ENCODE results near the gene HTR3A.
"Not testable (repeated sequence)": the region's sequence is repeated elsewhere in the genome, so short reads cannot be mapped to it uniquely, and the experiment has no call there.

The HTR3A gene

DNA sequence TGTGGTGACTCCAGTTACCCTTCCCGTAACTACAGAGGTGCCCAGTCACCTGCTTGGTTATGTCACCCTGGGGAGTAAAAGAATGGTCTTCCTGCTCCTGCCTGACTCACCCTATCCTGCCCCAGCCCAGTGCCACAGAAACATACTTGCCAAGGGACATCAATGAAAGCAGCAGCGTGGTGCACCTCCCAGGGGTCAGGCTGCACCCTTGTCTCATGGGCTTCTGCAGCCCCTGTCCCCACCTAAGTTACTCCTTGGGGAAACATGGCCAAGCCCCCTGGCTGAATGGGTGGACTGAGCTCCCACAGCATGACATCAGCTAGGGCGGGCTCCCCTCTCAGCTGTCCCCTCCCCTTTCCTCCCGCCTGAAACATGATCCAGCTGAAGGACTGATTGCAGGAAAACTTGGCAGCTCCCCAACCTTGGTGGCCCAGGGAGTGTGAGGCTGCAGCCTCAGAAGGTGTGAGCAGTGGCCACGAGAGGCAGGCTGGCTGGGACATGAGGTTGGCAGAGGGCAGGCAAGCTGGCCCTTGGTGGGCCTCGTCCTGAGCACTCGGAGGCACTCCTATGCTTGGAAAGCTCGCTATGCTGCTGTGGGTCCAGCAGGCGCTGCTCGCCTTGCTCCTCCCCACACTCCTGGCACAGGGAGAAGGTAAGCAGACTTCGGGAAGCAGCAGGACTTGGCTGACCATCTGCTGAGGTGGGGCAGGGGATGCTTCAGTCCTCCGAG, at the start of gene HTR3A:
TSS of gene HTR3A (plus strand) at position 368 of the 730 bp plus-strand sequence. CDS start at position 586, 218 bp downstream.
- DNase-seq = no peak

DNA sequence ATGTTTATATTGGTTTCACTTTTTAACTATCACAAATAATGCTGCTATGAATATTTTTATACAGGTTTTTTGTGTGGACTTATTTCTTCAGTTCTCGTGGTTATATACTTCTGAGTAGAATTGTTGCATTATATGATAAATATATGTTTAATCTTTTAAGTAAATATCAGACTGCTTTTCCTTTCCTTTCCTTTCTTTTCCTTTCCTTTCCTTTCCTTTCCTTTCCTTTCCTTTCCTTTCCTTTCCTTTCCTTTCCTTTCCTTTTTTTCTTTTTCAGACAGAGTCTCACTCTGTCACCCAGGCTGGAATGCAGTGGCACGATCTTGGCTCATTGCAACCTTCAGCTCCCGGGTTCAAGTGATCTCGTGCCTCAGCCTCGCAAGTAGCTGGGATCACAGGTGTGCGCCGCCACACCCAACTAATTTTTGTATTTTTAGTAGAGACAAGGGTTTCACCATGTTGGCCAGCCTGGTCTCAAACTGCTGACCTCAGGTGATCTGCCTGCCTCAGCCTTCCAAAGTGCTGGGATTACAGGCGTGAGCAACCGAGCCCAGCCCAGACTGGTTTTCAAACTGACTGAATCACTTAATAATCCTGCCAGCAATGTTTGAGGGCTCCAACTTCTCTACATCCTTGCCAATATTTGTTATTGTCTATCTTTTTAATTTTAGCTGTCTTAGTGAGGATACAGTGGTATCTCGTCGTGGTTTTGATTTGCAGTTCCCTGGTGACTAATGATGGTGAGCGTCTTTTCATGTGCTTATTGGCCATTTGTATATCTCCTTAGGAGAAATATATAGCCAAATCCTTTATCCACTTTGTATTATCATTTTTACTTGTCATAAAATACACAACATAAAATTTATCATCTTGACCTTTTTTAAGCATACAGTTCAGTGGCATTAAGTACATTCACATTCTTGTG, 48.4 kb upstream of the HTR3A start:
- no peak for DNase-seq

DNA sequence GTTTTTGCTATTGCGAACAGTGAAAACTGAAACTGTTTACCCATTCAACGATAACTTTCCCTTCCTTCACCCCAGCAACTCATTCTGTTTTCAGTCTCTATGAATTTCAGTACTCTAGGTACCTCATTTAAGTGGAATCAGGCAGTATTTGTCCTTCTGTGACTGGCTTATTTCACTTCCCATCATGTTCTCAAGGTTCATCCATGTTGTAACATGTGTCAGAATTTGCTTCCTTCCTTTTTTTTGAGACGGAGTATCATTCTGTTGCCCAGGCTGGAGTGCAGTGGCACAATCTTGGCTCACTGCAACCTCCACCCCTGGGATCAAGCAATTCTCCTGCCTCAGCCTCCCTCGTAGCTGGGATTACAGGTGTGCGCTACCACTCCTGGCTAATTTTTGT, 46.6 kb upstream of the HTR3A start:
- DNase-seq = no peak

DNA sequence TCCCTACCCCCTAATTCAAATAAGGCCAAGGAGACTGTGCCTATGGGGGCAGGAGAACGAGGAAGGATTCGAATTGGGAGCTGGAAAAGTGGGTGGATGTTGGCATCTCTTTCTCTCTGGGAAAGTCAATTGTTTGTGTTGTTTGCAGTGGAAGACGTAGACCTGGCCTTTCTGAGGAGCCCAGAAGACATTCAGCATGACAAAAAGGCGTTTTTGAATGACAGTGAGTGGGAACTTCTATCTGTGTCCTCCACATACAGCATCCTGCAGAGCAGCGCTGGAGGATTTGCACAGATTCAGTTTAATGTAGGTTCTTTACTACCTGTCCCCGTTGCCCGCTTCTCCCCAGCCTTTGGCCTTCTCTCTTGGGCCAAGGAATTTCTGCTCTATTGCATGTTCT, 42.1 kb upstream of the HTR3A start:
- no peak for DNase-seq

DNA sequence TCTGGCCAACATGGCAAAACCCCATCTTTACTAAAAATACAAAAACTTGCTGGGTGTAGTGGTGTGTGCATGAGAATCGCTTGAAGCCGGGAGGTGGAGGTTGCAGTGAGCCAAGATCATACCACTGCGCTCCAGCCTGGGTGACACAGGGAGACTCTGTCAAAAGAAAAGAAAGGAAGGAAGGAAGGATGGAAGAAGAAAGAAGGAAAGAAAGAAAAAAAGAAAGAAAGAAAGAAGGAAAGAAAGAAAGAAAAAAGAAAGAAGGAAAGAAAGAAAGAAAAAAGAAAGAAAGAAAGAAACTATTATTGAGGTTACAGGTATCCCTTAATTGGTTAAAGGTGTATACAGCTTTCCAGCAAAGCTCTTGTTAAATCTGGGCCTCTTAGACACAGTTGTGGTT, 40.7 kb upstream of the HTR3A start:
- DNase-seq = not testable (repeated sequence)

DNA sequence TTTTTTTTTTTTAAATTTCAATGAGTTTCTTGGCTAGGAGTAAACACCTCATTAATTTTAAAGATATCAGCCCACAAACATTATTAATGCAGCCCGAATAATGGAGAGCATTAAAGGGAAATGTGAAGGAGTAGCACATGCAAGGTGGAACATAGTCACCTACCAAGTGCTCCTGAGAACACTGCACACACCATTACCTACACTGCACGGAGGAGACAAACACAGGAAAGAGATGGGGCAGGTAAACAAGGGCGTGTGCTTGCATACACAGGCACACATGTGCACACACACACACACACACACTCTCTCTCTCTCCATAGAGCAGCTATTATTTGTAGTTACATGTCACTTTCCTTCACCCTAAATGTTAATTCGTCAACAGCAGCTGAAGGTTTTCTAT, 40.1 kb upstream of the HTR3A start:
- DNase-seq = no peak

DNA sequence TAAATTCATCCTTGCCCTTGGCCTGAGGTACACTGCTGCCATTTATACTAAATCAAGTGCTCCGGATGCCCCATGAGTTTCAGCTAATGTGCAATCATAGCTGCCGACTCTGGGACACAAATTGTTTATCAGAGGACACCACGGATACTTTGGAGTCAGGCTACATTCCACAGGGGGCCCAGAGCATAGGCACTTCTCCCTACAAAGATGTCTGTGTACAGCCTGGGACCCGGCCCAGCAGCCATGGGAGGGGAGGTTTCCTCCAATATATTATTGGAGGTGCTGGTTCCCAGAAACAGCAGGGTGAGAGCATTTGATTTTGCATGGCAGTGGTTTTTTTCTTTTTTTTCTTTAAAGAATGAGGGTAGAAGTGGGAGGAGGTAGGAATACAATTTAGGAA, 39.0 kb upstream of the HTR3A start:
- no peak for DNase-seq

DNA sequence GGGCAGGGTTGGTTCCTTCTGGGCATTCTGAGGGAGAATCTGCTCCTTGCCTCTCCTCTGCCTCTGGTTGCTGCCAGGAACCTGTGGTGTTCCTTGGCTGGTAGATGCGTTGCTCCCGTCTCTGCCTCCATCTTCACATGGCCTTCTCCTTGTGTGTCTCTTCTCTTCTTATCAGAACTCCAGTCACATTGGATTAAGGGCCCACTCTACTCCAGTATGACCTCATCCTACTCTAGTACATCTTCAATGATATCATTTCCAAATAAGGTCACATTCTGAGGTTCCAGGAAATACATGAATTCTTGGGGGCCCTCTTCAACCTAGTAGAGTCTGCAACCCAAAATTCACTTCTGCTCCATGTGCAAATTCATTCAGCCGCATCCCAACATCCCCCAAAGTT, 37.0 kb upstream of the HTR3A start:
- no peak for DNase-seq

DNA sequence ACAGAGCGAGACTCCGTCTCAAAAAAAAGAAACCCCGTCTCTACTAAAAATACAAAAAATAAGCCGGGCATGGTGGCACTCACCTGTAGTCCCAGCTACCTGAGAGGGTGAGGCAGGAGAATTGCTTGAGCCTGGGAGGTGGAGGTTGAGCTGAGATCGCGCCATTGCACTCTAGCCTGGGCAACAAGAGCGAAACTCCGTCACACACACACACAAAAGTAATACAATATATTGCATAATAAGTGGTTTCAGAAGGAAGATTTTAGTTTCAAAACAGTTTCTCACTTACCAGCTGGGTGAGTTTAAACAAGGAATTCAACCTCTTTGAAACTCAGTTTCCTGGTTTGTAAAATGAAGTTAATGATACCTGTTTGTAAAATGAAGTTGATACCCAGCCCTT, 32.7 kb upstream of the HTR3A start:
- no peak for DNase-seq

DNA sequence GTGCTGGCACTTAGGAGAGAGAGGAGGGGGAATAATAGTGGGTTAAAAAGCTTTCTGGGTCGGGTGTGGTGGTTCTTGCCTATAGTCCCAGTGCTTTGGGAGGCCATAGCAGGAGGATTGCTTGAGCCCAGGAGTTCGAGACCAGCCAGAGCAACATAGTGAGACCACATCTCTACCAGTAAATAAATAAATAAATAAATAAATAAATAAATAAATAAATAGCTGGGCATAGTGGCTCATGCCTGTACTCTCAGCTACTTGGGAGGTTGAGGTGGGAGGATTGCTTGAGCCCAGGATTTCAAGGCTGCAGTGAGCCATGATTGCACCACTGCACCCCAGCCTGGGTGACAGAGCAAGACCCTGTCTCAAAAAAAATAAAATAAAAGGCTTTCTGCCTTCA, 28.7 kb upstream of the HTR3A start:
- not testable (repeated sequence) for DNase-seq

DNA sequence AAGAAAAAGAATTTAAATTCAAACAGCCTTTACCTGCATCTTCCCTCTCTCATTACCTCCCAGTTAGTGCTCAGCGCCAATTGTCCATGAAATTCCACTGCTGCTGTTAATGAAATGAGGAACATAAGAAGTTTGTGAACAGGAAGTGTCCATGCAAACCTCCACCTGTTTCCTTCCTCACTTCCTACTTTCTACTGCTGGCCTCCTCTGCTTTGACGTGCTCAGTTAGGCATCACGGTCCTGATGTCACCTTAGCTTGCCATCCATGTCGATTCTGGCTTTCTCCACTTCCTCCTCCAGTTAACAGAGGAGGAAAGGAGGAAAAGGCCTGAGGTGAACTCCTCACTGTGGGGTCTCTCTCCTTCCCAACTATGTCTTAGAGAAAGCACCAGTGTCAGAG, 26.9 kb upstream of the HTR3A start:
- DNase-seq = no peak

DNA sequence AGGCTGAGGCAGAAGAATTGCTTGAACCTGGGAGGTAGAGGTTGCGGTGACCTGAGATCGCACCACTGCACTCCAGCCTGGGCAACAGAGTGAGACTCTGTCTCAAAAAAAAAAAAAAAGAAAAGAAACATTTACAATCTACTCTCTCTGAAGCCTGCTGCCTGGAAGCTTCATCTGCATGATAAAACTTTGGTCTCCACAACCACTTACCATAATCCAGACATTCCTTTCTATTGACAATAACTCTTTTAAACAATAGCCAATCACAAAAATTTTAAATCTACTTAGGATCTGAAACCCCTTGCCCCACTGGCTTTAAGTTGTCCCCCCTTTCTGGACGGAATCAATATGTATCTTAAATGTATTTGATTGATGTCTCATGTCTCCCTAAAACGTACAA, 25.0 kb upstream of the HTR3A start:
- no peak for DNase-seq

DNA sequence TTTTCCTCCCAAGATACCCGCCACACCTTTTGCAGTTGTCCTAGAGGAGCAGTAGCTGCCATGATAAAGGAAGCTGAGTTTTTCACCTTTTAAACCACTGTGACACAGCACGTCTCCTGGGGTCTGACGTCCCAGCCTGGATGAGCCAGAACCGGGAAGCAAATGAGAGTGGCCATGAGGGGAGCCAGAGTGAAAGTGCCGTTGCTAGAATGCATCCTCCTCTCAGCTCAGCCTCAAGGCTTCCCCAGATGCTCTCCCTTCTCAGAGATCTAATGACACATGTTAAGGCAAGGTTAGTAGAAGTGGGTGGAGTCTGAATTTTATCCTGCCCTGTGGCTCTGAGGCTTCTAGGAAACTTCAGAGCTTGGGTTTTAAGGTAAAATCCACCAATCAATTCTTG, 23.4 kb upstream of the HTR3A start:
- DNase-seq = no peak

DNA sequence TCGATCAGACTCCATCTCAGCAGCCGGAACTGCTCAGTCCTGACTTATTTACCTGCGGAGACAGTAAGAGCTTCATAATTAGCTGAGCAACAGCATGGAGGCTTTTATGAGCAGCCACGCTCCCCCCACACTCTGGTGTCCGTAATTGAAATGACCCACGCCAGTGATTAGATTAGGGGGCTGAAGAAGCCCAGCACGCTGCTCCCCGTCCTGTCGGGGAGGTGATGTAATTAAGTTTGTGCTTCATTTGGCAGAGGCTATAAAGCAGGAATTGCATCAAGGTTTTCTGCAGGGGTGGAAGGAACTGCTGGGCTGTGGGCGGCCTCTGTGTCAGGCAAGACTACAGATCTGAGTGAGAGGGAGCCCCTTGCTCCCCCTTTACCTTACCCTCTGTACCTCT, 22.8 kb upstream of the HTR3A start:
- DNase-seq = no peak

DNA sequence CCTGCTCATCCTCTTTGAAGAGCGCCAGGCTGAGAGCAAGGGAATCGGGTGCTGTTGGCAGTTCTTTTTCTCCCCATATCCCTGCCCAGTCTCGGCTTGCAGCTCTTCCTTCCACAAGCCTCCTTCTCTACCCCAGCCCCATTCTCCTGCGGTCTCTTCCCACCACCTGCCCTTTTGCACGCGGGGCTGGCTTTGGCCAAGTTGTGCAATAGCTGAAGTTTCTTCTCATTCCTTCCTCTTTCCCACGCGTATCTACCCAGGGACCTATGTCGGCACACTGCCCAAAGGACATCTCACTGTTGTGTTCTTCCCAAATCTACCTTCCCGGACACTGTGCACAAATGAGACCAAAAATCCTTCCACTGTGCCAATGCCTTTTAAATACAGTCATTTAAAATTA, 22.3 kb upstream of the HTR3A start:
- DNase-seq = no peak

DNA sequence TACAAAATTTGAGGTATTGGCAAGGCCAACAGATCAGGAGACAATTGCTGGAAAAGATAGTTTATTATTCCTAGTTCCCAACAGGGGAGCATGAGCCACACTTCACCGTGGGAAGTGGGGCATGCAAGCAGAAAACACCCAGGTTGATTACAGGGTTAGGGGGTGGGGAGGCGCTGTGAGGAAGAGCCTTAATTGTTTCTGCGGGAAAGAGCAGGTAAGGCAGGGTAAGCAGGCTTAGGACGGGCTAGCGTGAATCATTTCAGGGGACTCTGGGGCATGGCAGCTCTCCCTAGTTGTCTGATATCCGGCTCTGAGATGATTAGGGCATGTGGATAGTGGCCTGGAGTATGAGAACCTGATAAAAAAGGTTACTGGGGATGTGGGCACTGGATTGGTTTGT, 20.7 kb upstream of the HTR3A start:
- no peak for DNase-seq

DNA sequence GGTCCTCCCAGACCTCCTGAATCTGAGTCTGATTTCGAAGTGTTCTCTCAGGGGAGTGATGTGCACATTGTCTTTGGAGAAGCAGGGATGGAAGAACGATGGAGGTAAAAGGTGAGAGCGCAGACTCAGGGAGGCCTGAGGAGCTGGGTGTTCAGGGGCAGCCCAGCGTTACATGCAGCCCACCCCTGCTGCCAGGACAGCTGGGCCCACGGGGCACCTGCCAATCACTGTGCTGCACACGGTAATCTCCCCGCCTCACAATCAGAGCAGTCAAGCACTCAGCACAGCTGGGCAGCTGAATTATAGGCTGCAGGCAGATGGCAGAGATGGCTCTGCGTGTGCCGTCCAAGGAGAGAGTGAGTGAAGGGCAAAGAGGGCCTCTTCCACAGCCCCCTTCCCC, 17.9 kb upstream of the HTR3A start:
- DNase-seq = no peak

DNA sequence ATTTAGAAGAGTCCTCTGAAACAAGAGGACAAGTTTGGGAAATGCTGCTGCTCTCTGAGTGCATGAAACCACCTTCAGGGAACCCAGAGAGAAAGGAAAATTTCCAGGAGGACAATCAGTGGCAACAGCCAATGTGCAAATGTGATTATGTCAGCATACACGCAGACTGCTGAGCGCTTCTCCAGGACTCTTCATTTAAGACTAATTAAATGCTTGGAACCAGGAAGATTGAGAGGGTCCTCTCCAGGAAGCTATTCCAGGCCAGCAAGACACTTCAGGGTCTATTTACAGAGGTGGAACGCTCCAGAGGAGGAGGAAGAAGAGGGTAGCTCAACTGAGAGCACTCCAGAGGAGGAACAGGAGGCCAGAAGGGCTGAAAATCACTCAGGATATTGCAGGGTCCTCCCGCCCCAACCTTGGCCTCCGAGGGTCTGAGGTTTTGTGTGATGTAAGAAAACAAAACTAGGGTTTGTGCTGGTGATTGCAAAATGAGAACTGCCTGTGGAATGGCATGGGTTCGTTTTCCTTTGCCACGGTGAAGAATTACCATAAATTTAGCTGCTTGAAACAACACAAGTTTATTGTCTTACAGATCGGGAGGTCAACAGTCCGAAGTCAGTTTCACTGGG, 14.1 kb upstream of the HTR3A start:
- no peak for DNase-seq

DNA sequence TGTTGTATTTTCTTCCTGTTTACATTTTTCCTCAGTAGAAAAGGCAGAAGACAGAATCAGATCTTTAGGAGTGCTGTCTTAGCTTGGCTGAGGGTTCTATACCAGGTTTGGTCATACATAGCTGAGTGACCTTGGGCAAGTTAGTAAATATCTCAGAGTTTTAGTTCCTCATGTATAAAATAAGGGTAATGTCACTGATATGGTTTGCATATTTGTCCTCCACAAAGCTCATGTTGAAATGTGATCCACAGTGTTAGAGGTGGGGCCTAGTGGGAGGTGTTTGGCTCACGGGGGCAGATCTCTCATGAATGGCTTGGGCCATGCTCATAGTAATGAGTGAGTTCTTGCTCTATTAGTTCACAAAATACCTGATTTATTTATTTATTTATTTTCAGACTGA, 7.5 kb upstream of the HTR3A start:
- no peak for DNase-seq

DNA sequence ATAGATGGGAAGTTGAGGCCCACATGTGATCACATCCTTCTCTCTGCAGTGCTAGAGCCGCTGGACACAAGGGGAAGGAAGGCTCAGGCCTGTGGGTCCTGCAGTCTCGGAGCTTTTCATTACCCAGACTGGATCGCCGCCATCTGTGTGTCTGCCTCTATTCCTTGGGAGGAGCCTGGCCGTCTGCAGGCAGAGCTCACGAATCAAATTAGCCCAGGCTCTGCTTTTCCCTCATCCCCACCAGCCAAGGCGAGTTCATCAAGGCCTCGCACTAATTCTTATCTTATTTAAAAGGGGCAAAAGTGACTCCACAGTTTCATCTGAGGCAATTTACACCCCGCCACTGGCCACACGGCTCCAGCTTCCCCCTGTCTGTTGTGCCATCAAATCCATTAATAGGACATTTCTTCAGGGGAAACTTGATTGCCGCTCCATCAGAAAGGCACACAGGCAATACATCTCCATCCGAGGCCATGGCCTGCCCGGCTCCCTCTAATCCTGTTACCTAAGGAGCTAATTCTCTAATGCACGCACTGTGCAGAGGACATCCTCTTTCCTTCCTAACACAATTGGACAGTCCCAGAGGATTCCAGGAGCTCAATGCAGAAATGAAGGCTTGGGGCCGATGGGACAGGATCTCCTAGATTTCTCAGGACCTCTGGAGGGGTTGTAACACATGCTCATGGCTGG, 3.3 kb upstream of the HTR3A start:
- DNase-seq = no peak

DNA sequence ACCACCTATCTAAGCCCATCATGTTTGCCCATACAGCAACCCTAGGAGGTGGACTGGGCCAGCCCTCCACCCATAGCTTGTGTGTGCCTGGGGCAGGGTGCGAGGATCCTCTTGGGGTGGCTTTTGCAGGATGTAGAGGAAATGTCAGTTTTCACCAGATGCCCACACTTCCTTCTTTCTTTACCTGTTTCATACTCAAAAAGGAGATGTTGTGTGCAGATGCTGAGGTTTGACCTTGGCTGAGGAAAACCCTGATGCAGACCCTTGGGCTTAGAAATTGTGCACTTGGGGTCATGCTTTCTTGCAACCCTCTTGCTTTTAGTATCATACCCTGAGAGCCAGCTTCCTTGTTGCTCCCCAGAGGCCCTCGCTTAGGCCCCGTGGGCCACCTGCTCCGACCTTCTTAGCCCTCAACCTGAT, 2.2 kb downstream of the HTR3A start:
- DNase-seq = no peak

DNA sequence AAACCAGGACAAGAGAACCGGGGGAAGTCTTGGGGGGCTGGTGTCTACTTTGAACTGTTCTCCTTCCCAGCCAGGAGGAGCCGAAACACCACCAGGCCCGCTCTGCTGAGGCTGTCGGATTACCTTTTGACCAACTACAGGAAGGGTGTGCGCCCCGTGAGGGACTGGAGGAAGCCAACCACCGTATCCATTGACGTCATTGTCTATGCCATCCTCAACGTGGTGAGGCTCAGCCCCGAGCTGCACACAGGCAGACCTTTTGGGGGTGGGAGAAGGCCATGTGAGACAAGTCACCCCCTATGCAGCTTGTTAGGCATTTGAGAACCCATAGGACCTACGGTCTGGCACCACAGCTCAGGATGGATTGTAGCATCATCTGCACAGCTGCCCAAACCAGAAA, 2.8 kb downstream of the HTR3A start:
- DNase-seq = no peak

DNA sequence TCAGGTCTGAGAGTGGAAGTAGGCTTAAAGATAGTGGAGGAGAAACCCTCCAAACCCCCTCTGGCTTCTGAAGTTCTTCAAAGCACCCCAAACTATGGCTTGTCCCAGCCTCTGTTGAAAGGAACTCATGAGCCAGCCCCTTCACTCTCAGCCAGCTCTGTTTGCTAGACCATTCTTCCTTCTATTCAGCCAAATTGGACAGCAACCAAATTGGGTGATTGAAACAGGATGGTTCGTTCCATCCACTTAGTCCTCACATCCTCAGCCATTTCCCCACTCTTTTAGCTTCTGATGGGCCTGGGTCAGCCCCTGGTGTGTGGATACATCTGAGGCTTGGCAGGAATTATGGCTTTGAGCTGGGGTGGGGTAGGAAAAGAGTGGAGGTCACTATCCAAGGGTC, 4.5 kb downstream of the HTR3A start:
- DNase-seq = no peak

Data from activated CD4-positive, CD25-positive, alpha-beta regulatory T cell (primary cell).